ENCODE data around the gene RPS21.

The RPS21 gene

GRCh38 chr20:62428002-62428372 lies 41.1 kb downstream of the RPS21 start:
- DNase-seq: no peak

- no peak for DNase-seq
Observed at GRCh38 chr20:62428396-62429295, 41.7 kb downstream of the RPS21 start.

- no peak for DNase-seq
Observed at GRCh38 chr20:62429455-62430310, 42.8 kb downstream of the RPS21 start.

- no peak for DNase-seq
Observed at GRCh38 chr20:62430311-62430853, 43.5 kb downstream of the RPS21 start.

- DNase-seq: no peak
Observed at GRCh38 chr20:62430866-62431447, 44.1 kb downstream of the RPS21 start.

- no peak for DNase-seq
Observed at GRCh38 chr20:62433658-62434497, 47.0 kb downstream of the RPS21 start.

- DNase-seq: no peak
Observed at GRCh38 chr20:62436692-62437091, 49.8 kb downstream of the RPS21 start.

- DNase-seq: no peak
Observed at GRCh38 chr20:62437496-62437895, 50.6 kb downstream of the RPS21 start.

- DNase-seq: no peak
Observed at GRCh38 chr20:62437927-62438326, 51.0 kb downstream of the RPS21 start.
